ENCODE results near the gene KDM4C. TPM values are rescaled to one million over a fixed set of nuclear protein-coding genes. Genes with fewer than 3 reads are reported as not detected.
"Not testable (repeated sequence)": the region's sequence is repeated elsewhere in the genome, so short reads cannot be mapped to it uniquely, and the experiment has no call there.

The KDM4C gene
- total RNA-seq, 1 donor from 2014 or later = 48.4 TPM

DNA sequence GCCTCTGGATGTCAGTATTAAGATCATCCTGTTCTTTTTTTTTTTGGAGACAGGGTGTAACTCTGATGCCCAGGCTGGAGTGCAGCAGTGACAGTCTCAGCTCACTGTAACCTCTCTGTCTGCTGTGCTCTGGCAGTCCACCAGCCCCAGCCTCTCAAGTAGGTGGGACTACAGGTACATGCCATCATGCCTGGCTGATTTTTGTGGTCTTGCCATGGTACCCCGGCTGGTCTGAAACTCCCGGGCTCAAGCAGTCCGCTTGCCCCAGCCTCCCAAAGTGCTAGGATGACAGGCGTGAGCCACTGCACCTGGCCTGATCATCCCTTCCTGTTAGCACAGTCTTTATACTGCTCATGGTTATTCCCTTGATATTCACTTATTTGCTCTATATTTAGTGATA is 3.5 kb downstream of the KDM4C start:
- intact Hi-C loops (cut with micrococcal nuclease) = no loop called here

DNA sequence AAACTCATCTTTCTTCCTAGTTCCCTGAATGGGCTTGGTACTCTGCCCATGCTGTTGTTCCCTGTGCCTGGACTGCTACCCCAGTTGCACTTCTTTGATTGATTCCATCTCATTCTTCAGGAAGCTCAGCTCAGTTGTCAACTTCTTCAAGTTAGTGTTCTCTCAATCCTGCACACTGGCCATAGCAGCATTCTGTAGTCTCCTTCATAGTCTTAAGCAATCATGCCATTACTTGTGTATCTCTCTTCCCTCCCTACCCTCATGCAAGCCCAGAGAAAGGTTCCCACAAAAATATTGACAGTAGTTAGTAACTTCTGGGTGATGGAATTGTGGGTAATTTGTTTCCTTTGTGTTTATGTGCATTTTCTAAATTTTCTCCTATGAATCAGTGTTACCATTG is 5.5 kb downstream of the KDM4C start:
- intact Hi-C loops (cut with micrococcal nuclease) = no loop called here

DNA sequence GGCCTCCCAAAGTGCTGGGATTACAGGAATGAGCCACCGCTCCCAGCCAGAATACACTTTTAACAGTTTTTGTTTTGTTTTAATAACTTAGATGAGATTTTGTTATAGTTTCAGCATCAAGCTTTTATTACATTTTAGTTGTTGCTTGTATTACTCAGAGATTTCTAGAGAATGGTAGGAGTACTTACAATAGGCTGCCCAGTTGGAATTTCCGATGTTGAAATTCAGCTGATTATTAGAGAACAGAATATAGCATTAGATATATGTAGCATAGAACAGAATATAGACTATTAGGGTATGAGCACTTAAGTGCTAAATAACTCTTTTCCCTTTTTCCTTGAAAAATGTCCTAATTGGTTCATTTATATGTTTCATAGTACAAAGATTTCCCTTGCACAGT is 6.2 kb downstream of the KDM4C start:
- intact Hi-C loops (cut with micrococcal nuclease) = no loop called here

GRCh38 chr9:6764523-6764922 is 6.8 kb downstream of the KDM4C start:
- intact Hi-C loops (cut with micrococcal nuclease) = no loop called here

GRCh38 chr9:6764950-6765349 is 7.2 kb downstream of the KDM4C start:
- intact Hi-C loops (cut with micrococcal nuclease) = no loop called here

DNA sequence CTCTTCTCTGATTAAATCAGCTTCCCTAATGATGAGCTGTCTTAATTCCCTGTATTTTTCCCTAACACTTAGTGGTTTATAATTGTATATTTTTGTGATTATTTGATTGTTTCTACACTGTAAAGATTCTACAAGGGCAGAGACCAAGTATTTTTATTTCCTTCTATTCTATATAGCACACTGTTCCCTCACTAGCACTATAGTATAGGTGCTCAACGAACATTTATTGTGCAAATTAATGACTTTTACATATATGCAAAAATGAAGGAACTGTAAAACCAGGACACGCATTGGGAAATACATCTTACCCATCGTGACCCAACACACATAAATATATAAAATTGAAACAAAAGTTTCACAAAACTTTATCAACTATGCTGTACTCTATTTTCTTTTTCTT is 7.6 kb downstream of the KDM4C start:
- intact Hi-C loops (cut with micrococcal nuclease) = no loop called here

DNA sequence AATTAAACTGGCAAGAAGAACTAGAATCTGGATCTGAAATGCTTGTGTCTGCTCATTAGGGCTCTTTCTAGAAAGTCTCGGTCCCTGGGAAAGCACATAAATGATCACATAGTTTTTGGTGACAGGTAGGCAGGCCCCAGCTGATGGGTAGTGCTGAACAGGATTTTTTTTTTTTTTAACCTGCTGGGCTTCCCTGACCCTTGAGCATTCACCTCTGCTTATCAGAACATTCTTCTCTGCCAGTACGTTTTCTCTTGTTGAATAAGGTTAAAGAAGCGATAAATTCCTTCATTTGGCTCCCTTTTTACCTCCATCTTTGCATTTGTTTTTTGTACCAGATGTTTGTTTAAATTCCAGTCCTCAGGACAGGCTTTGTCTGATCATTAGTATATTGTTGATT is 8.8 kb downstream of the KDM4C start:
- intact Hi-C loops (cut with micrococcal nuclease) = no loop called here

GRCh38 chr9:6768587-6768986 is 10.8 kb downstream of the KDM4C start:
- intact Hi-C loops (cut with micrococcal nuclease) = not testable (repeated sequence)

GRCh38 chr9:6771722-6772121 is 13.9 kb downstream of the KDM4C start:
- intact Hi-C loops (cut with micrococcal nuclease) = no loop called here

GRCh38 chr9:6777213-6777902 is 19.6 kb downstream of the KDM4C start:
- intact Hi-C loops (cut with micrococcal nuclease) = no loop called here

- intact Hi-C loops (cut with micrococcal nuclease) = no loop called here
Observed at GRCh38 chr9:6779417-6780241, 21.9 kb downstream of the KDM4C start.

DNA sequence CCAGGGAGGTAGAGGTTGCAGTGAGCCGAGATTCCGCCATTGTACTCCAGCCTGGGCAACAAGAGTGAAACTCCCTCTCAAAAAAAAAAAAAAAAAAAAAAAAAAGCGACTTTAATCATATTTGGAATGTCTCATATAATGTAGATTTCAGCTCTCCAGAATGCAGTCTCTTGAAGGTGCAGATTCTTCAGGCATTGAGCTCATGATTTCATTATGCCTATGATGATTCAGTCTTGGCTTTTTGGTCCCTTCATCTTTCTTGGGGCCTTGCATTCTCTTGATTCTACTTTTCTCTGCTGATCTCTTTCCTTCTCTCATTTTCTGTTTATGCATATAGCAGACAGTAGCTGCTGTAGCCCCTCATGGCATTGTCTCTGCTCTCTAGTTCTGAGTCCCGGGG is 22.9 kb downstream of the KDM4C start:
- intact Hi-C loops (cut with micrococcal nuclease) = no loop called here

DNA sequence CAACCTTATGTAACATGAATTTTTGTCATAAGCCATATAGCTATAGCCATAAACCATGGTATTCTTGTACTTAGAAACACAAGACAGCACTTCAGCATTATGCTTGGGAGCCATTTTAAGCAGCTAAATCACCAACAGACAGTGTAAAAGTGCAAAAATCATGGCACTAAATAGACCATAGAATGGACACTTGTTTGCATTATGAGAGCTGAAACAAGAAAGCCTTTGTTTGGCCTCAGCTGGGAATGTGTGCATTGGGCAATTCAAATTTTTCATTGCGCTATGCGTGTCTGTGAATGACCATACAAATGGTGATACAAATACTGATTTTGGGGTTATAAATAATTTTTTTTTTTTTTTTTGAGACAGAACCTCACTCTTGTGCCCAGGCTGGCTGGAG is 23.7 kb downstream of the KDM4C start:
- intact Hi-C loops (cut with micrococcal nuclease) = no loop called here

DNA sequence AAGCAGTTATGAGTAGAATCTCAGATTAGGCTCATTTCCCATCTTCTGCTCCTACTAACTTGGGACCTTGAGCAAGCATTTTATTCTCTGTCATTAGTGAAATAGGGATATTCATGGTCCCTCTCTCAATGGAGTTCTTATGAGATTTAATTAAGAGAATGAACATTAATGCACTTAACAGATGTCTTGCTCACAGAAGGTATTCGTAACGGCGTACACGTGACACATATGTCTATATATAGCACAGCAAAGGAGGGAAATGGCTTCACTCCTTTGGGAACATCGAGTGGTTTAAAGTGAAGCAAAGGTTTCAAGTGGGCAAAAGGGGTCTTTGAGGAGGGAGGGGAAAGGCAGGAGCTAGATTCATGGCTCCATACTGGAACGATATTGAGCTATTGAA is 24.6 kb downstream of the KDM4C start:
- intact Hi-C loops (cut with micrococcal nuclease) = no loop called here

GRCh38 chr9:6782981-6783380 is 25.2 kb downstream of the KDM4C start:
- intact Hi-C loops (cut with micrococcal nuclease) = no loop called here

DNA sequence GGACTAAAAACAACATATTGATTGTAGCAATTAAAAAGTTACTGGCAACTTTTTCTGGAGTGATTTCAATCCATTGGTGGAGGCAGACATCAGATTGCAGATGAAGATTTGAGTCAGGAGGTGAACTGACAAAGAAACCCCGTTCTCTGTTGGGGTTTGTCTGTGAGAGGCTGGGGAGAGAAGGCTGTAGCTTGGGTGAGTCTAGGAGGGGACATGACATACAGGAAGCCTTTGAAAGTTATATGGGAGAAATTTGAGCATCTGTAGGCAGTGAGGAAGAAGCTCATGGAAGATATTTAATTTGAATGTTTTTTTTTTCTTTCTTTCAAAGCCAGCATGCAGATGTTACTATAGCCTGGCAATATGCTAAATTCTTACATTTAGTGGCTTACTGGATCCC is 26.0 kb downstream of the KDM4C start:
- intact Hi-C loops (cut with micrococcal nuclease) = no loop called here

DNA sequence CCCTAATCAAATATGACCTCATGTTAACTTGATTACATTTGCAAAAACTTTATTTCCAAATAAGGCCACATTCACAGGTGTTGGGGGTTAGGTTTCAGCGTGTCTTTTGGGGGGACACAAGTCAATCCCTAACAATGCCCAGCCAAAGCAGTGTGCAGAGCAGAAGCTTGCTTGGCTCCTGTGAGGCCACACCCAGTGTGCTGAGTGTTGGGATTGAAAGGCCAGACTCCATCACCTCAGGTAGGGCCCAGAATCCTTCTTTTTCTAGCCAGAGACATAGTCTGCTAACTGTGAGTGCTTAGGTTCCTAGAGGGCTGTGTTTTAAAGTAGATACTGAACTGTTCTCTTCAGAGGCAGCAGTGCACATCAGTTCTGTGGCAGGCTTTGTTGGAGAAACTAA is 27.9 kb downstream of the KDM4C start:
- intact Hi-C loops (cut with micrococcal nuclease) = no loop called here

- intact Hi-C loops (cut with micrococcal nuclease) = no loop called here
Observed at GRCh38 chr9:6787793-6788161, 30.0 kb downstream of the KDM4C start.

- intact Hi-C loops (cut with micrococcal nuclease) = no loop called here
Observed at GRCh38 chr9:6788162-6789016, 30.6 kb downstream of the KDM4C start.

DNA sequence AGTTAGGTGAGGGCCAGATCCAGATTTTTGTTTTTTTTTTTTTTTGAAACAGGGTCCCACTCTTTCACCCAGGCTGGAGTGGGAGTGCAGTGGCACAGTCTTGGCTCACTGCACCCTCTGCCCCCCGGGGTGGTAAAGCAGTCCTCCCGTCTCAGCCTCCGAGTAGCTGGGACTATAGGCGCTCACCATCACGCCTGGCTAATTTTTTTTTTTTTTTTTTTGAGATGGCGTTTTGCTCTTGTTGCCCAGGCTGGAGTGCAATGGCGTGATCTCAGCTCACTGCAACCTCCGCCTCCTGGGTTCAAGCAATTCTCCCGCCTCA is 31.2 kb downstream of the KDM4C start:
- intact Hi-C loops (cut with micrococcal nuclease) = not testable (repeated sequence)

GRCh38 chr9:6790866-6791265 is 33.1 kb downstream of the KDM4C start:
- intact Hi-C loops (cut with micrococcal nuclease) = no loop called here

GRCh38 chr9:6793203-6793602 is 35.4 kb downstream of the KDM4C start:
- intact Hi-C loops (cut with micrococcal nuclease) = no loop called here
